Erythroblast (primary cell): ENCODE data around the gene ETV7.

Source experiments
- GATA1 ChIP-seq: IDR thresholded peaks from 2 replicates; pipeline ENCODE4 v1.6.1; 2011; ENCODE audit warnings: low read depth, mild to moderate bottlenecking, control low read depth, low read length, moderate library complexity
- POLR2A ChIP-seq: IDR thresholded peaks from 2 replicates; pipeline ENCODE4 v1.6.1; 2011; ENCODE audit warnings: mild to moderate bottlenecking, low read length

- TF ChIP-seq POLR2A (peak; percentile 96), GATA1 (no peak)
Observed at GRCh38 chr6:36423101-36423824, 35.8 kb upstream of the ETV7 start.
